CD4-positive, alpha-beta T cell (primary cell): Measurements from ENCODE around the gene TSPAN32. TPM values are rescaled to one million over a fixed set of nuclear protein-coding genes. Genes with fewer than 3 reads are reported as not detected.
A peak's percentile ranks its signal among the peaks of the same experiment; 100 is the strongest.

Experiments
- ATAC-seq: fragments of 200-7000 bp; cut with Tn5 transposase; one replicate; pipeline ENCODE4 v1.10.0; 2022; ENCODE audit warnings: mild to moderate bottlenecking; ENCODE audit not compliant: poor library complexity
- CTCF ChIA-PET: fragments of 350-600 bp; sonication (Branson Sonifier 250); formaldehyde crosslinking; loops from one replicate; lab custom pipeline; 2021; ENCODE audit warnings: antibody characterized with exemption, inconsistent platforms; lab: Charles Lee
- POLR2A ChIA-PET: fragments of 350-600 bp; sonication (Branson Sonifier 250); formaldehyde crosslinking; loops from one replicate; lab custom pipeline; 2021; ENCODE audit warnings: antibody characterized with exemption, inconsistent platforms; lab: Charles Lee
- DNase-seq, 14 experiments: peaks; one replicate each; pipeline ENCODE4 v3.0.0-alpha.2; 2013 to 2020; ENCODE audit warnings: mixed read lengths in 2 of 14
- H3K27ac ChIP-seq, 2 donors: one replicate each; pipeline versions ENCODE4 v1.5.1 to v1.7.0; 2013; ENCODE audit warnings: low read length in 2 of 2, low read depth in 1 of 2, mild to moderate bottlenecking in 1 of 2
- H3K27me3 ChIP-seq, 2 experiments: 1 replicate in 1 of 2; 2 replicates in 1 of 2; pipeline versions ENCODE4 v1.6.1 to v1.7.0; 2013; ENCODE audit warnings: low read length in 2 of 2, control low read depth in 1 of 2, mild to moderate bottlenecking in 1 of 2, moderate library complexity in 1 of 2; ENCODE audit not compliant: insufficient read depth in 2 of 2, control insufficient read depth in 1 of 2
- H3K36me3 ChIP-seq: one replicate; pipeline ENCODE4 v1.6.1; 2013; ENCODE audit warnings: low read length, control low read depth; ENCODE audit not compliant: insufficient read depth
- H3K4me1 ChIP-seq: one replicate; pipeline ENCODE4 v1.6.1; 2013; ENCODE audit warnings: low read length, control low read depth; ENCODE audit not compliant: insufficient read depth
- H3K4me3 ChIP-seq: one replicate; pipeline ENCODE4 v1.5.1; 2013; ENCODE audit warnings: mild to moderate bottlenecking, low read length, moderate library complexity
- H3K9me3 ChIP-seq, 2 experiments: 1 replicate in 1 of 2; 2 replicates in 1 of 2; pipeline versions ENCODE4 v1.6.1 to v1.7.0; 2013; ENCODE audit warnings: low read length in 2 of 2, mild to moderate bottlenecking in 2 of 2, control low read depth in 1 of 2, moderate library complexity in 1 of 2; ENCODE audit not compliant: control insufficient read depth in 1 of 2, insufficient read depth in 1 of 2
- H3K27ac Mint-ChIP-seq: one replicate; pipeline ENCODE4 v1.8.0; 2020; ENCODE audit warnings: mixed read lengths
- H3K27me3 Mint-ChIP-seq: one replicate; pipeline ENCODE4 v1.8.0; 2021; ENCODE audit warnings: mixed read lengths
- H3K36me3 Mint-ChIP-seq: one replicate; pipeline ENCODE4 v1.8.0; 2021; ENCODE audit warnings: low read depth, mixed read lengths
- H3K4me1 Mint-ChIP-seq: one replicate; pipeline ENCODE4 v1.8.0; 2021; ENCODE audit warnings: low read depth, mixed read lengths
- H3K4me3 Mint-ChIP-seq: one replicate; pipeline ENCODE4 v1.8.0; 2020; ENCODE audit warnings: mild to moderate bottlenecking, mixed read lengths
- H3K9me3 Mint-ChIP-seq: one replicate; pipeline ENCODE4 v1.8.0; 2020; ENCODE audit warnings: mixed read lengths
- intact Hi-C, 2 experiments: fragments of 100-400 bp; cut with DNase I in 1 of 2; cut with micrococcal nuclease in 1 of 2; formaldehyde crosslinking; loops; one replicate each; pipeline versions ENCODE4 v1.15.1 to v1.9.0; 2023 to 2025; cut with DNase I, micrococcal nuclease
- total RNA-seq, 174 experiments: library from RNA in 2 of 174; stranded (reverse) in 2 of 174; gene quantifications; one replicate each; pipeline ENCODE4 v1.2.3 and lab custom pipeline; 2021 to 2026
- TF ChIP-seq, protein P1 (sequence below): fragments of 200-600 bp; IDR thresholded peaks from one replicate; pipeline ENCODE4 v1.8.0; 2022; ENCODE audit warnings: antibody characterized with exemption, mild to moderate bottlenecking

The TSPAN32 gene
- total RNA-seq, 2 experiments from 2014 or later: 81.8 TPM

- Mint-ChIP-seq H3K9me3 (no peaks in the 10 kb centered on the region), H3K36me3 (peaks cover 16% of the 10 kb centered on the region), H3K4me3 (peak overlapping the region; percentile 96), H3K27me3 (no peaks in the 10 kb centered on the region), H3K27ac (peak overlapping the region; percentile 94), H3K4me1 (peaks cover 68% of the 10 kb centered on the region)
- peak overlapping the region; percentile 67 for H3K4me3 ChIP-seq
- peak overlapping the region; percentile 69 to 78 for H3K27ac ChIP-seq
- ATAC-seq (no peak), DNase-seq (peak in 3 of 14 experiments; percentile 26 to 34 (median 32))
- peaks cover 87% of the 10 kb centered on the region for H3K4me1 ChIP-seq
- POLR2A ChIA-PET: interaction anchor here (1.3 to 5.5 kb wide), 6 partner anchors 9 to 97 kb away, joined by 3 to 36 read pairs (median 5); partner anchors contain the start of genes ASCL2, CD81 and TSSC4
- intact Hi-C loops: loop anchor here (5.0 to 10.0 kb wide), 4 partner anchors 74 to 584 kb away; partner anchors contain the start of genes CD81 (in 1 of the 2), CDKN1C (in 1 of the 2) and TSSC4 (in 1 of the 2)
- no peaks in the 10 kb centered on the region for H3K9me3 ChIP-seq
- H3K36me3 ChIP-seq: peaks cover 29% of the 10 kb centered on the region
- TF ChIP-seq, protein P1, sequence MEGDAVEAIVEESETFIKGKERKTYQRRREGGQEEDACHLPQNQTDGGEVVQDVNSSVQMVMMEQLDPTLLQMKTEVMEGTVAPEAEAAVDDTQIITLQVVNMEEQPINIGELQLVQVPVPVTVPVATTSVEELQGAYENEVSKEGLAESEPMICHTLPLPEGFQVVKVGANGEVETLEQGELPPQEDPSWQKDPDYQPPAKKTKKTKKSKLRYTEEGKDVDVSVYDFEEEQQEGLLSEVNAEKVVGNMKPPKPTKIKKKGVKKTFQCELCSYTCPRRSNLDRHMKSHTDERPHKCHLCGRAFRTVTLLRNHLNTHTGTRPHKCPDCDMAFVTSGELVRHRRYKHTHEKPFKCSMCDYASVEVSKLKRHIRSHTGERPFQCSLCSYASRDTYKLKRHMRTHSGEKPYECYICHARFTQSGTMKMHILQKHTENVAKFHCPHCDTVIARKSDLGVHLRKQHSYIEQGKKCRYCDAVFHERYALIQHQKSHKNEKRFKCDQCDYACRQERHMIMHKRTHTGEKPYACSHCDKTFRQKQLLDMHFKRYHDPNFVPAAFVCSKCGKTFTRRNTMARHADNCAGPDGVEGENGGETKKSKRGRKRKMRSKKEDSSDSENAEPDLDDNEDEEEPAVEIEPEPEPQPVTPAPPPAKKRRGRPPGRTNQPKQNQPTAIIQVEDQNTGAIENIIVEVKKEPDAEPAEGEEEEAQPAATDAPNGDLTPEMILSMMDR: no peak
- CTCF ChIA-PET: interaction anchor here (6.4 kb wide), 1 partner anchor 117 kb away, joined by 89 read pairs; no protein-coding TSS in a partner anchor
- H3K27me3 ChIP-seq: no peaks in the 10 kb centered on the region
Observed at GRCh38 chr11:2302896-2303626, 1.2 kb downstream of the TSPAN32 start.

GRCh38 chr11:2303627-2304505 is 2.1 kb downstream of the TSPAN32 start:
- TF ChIP-seq, protein P1: no peak

More at GRCh38 chr11:2303627-2304505, 2.1 kb downstream of the TSPAN32 start:
- H3K4me1 Mint-ChIP-seq: peaks cover 67% of the 10 kb centered on the region
- peak in 1 of 14 experiments; percentile 15 for DNase-seq
- no peak for ATAC-seq
- H3K36me3 Mint-ChIP-seq: peaks cover 16% of the 10 kb centered on the region
- CTCF ChIA-PET: interaction anchor here (1.7 to 6.4 kb wide), 2 partner anchors 96 to 116 kb away, joined by 5 to 89 read pairs; partner anchors contain the start of gene TSSC4
- POLR2A ChIA-PET: interaction anchor here (1.1 to 5.5 kb wide), 3 partner anchors 9 to 97 kb away, joined by 3 to 36 read pairs (median 3); partner anchors contain the start of genes CD81 and TSSC4
- no peaks in the 10 kb centered on the region for H3K27me3 Mint-ChIP-seq
- Histone ChIP-seq H3K27me3 (no peaks in the 10 kb centered on the region), H3K27ac (peak overlapping the region; percentile 69 to 78), H3K4me1 (peaks cover 83% of the 10 kb centered on the region), H3K4me3 (peak overlapping the region; percentile 67), H3K36me3 (peaks cover 21% of the 10 kb centered on the region), H3K9me3 (no peaks in the 10 kb centered on the region)
- intact Hi-C loops: loop anchor here (2.0 to 10.0 kb wide), 5 partner anchors 73 to 583 kb away; partner anchors contain the start of genes CD81 (in 1 of the 2), CDKN1C (in 1 of the 2) and TSSC4 (in 1 of the 2)
- H3K9me3 Mint-ChIP-seq: no peaks in the 10 kb centered on the region
- peak overlapping the region; percentile 96 for H3K4me3 Mint-ChIP-seq
- peak overlapping the region; percentile 94 for H3K27ac Mint-ChIP-seq
